GM12878 (cell line): Measurements from ENCODE around the gene CDC37. TPM values are rescaled to one million over a fixed set of nuclear protein-coding genes. Genes with fewer than 3 reads are reported as not detected.
A peak's percentile ranks its signal among the peaks of the same experiment; 100 is the strongest.

Source experiments
- BHLHE40 ChIP-seq, 2 experiments: fragments of 450-650 bp in 1 of 2; IDR thresholded peaks; 2 replicates each; pipeline ENCODE4 v1.6.1; 2011 to 2017; ENCODE audit warnings: low read depth in 2 of 2, borderline replicate concordance in 1 of 2, improper control_type of control experiment in 1 of 2, low read length in 1 of 2, mild to moderate bottlenecking in 1 of 2
- CBFB ChIP-seq: IDR thresholded peaks from 2 replicates; pipeline ENCODE4 v1.6.1; 2016; ENCODE audit warnings: antibody characterized with exemption, low read depth
- CEBPB ChIP-seq, 2 experiments: fragments of 150-350 bp in 1 of 2; IDR thresholded peaks; 2 replicates each; pipeline ENCODE4 v1.6.1; 2012 to 2014; ENCODE audit warnings: low read depth in 2 of 2, low read length in 2 of 2, borderline replicate concordance in 1 of 2, inconsistent platforms in 1 of 2
- CHD1 ChIP-seq: IDR thresholded peaks from 2 replicates; pipeline ENCODE4 v1.6.1; 2012; ENCODE audit warnings: low read depth, low read length, improper control_type of control experiment
- DPF2 ChIP-seq: fragments of 450-650 bp; IDR thresholded peaks from 2 replicates; pipeline ENCODE4 v1.6.1; 2017; ENCODE audit warnings: mild to moderate bottlenecking
- EED ChIP-seq: sonication (generic); IDR thresholded peaks from 2 replicates; pipeline ENCODE4 v1.6.1; 2016; ENCODE audit warnings: antibody characterized with exemption, low read depth
- ESRRA ChIP-seq: IDR thresholded peaks from 2 replicates; pipeline ENCODE4 v1.6.1; 2012; ENCODE audit warnings: mild to moderate bottlenecking, low read length, improper control_type of control experiment
- ETV6 ChIP-seq, 2 experiments: fragments of 450-650 bp in 1 of 2; IDR thresholded peaks in 1 of 2; conservative IDR thresholded peaks in 1 of 2; 2 replicates each; pipeline ENCODE4 v1.6.1; 2014; ENCODE audit warnings: antibody characterized with exemption in 1 of 2, borderline replicate concordance in 1 of 2, low read depth in 1 of 2, mild to moderate bottlenecking in 1 of 2, moderate library complexity in 1 of 2
- FOXK2 ChIP-seq: fragments of 450-650 bp; IDR thresholded peaks from 2 replicates; pipeline ENCODE4 v1.6.1; 2017; ENCODE audit warnings: mild to moderate bottlenecking, moderate library complexity
- FOXM1 ChIP-seq: IDR thresholded peaks from 2 replicates; pipeline ENCODE4 v1.6.1; 2012; ENCODE audit warnings: low read depth, mild to moderate bottlenecking, inconsistent platforms, low read length, moderate library complexity
- GATAD2B ChIP-seq: fragments of 450-650 bp; conservative IDR thresholded peaks from 2 replicates; pipeline ENCODE4 v1.6.1; 2017; ENCODE audit warnings: low read depth, mild to moderate bottlenecking, moderate library complexity
- HDGF ChIP-seq: fragments of 450-650 bp; IDR thresholded peaks from 2 replicates; pipeline ENCODE4 v1.6.1; 2016; ENCODE audit warnings: antibody characterized with exemption
- JUND ChIP-seq: IDR thresholded peaks from 2 replicates; pipeline ENCODE4 v1.6.1; 2012; ENCODE audit warnings: low read depth, mild to moderate bottlenecking, low read length, improper control_type of control experiment, moderate library complexity
- LARP7 ChIP-seq: fragments of 450-650 bp; IDR thresholded peaks from 2 replicates; pipeline ENCODE4 v1.6.1; 2017; ENCODE audit warnings: mild to moderate bottlenecking
- MTA2 ChIP-seq: fragments of 450-650 bp; IDR thresholded peaks from 2 replicates; pipeline ENCODE4 v1.6.1; 2016; ENCODE audit warnings: low read depth, mild to moderate bottlenecking, moderate library complexity
- PML ChIP-seq: IDR thresholded peaks from 2 replicates; pipeline ENCODE4 v1.6.1; 2012; ENCODE audit warnings: low read length, inconsistent platforms
- POLR2AphosphoS2 ChIP-seq: IDR thresholded peaks from 2 replicates; pipeline ENCODE4 v1.6.1; 2011; ENCODE audit warnings: low read depth, mild to moderate bottlenecking, low read length, improper control_type of control experiment, moderate library complexity
- RCOR1 ChIP-seq: conservative IDR thresholded peaks from 2 replicates; pipeline ENCODE4 v1.6.1; 2012; ENCODE audit warnings: low read depth, low read length, improper control_type of control experiment
- RELA ChIP-seq: fragments of 450-650 bp; IDR thresholded peaks from 2 replicates; pipeline ENCODE4 v1.8.0; 2014; ENCODE audit warnings: borderline replicate concordance; ENCODE audit not compliant: partially characterized antibody
- RFX5 ChIP-seq: IDR thresholded peaks from 2 replicates; pipeline ENCODE4 v1.6.1; 2011; ENCODE audit warnings: low read depth, low read length, improper control_type of control experiment
- YY1 ChIP-seq: IDR thresholded peaks from 2 replicates; pipeline ENCODE4 v1.6.1; 2011; ENCODE audit warnings: low read depth, mild to moderate bottlenecking, low read length
- ZNF622 ChIP-seq: fragments of 450-650 bp; IDR thresholded peaks from 2 replicates; pipeline ENCODE4 v1.6.1; 2017; ENCODE audit warnings: mild to moderate bottlenecking, inconsistent platforms
- polyA plus RNA-seq, 11 experiments: library from polyadenylated mRNA; depleted of rRNA in 4 of 11; unstranded in 6 of 11; stranded (reverse) in 5 of 11; fragments of >200 nt; fragmentation: Nextera tagmentation in 4 of 11; fragmentation: Illumina TruSeq in 1 of 11; extraction: Ambion mirVana in 4 of 11; extraction: Trizol in 1 of 11; gene quantifications; 1 replicate in 1 of 11; 2 replicates in 10 of 11; pipeline versions ENCODE4 v1.2.1 to v1.2.3, GENCODE V29; 2011 to 2016; ENCODE audit warnings: inconsistent platforms in 2 of 11, missing spikeins in 2 of 11, low read depth in 1 of 11
- total RNA-seq, 4 experiments: library from RNA; depleted of rRNA in 3 of 4; stranded (reverse); fragments of >200 nt in 3 of 4; fragmentation: Illumina TruSeq in 1 of 4; extraction: Trizol in 1 of 4; gene quantifications; 2 replicates each; pipeline versions ENCODE4 v1.2.1 to v1.2.3, GENCODE V29; 2013 to 2021
- TF ChIP-seq, protein P1 (sequence below): IDR thresholded peaks from 2 replicates; pipeline ENCODE4 v1.6.1; 2012; ENCODE audit warnings: low read depth, low read length, improper control_type of control experiment
- TF ChIP-seq, protein P2 (sequence below): fragments of 450-650 bp; IDR thresholded peaks from 2 replicates; pipeline ENCODE4 v1.6.1; 2016; ENCODE audit warnings: mild to moderate bottlenecking
- TF ChIP-seq, protein P3 (sequence below): IDR thresholded peaks from 2 replicates; pipeline ENCODE4 v1.6.1; 2012; ENCODE audit warnings: low read depth, low read length, improper control_type of control experiment
- TF ChIP-seq, protein P4 (sequence below): fragments of 450-650 bp; formaldehyde crosslinking; IDR thresholded peaks from 2 replicates; pipeline ENCODE4 v1.5.0; 2022; ENCODE audit warnings: mild to moderate bottlenecking, missing genetic modification characterization

The CDC37 gene
- total and polyA plus RNA-seq, 10 of the 15 experiments (the other 5 are each of a cell fraction or from before 2014, with no cell fraction given): 4.7 to 265 (median 176) TPM

DNA sequence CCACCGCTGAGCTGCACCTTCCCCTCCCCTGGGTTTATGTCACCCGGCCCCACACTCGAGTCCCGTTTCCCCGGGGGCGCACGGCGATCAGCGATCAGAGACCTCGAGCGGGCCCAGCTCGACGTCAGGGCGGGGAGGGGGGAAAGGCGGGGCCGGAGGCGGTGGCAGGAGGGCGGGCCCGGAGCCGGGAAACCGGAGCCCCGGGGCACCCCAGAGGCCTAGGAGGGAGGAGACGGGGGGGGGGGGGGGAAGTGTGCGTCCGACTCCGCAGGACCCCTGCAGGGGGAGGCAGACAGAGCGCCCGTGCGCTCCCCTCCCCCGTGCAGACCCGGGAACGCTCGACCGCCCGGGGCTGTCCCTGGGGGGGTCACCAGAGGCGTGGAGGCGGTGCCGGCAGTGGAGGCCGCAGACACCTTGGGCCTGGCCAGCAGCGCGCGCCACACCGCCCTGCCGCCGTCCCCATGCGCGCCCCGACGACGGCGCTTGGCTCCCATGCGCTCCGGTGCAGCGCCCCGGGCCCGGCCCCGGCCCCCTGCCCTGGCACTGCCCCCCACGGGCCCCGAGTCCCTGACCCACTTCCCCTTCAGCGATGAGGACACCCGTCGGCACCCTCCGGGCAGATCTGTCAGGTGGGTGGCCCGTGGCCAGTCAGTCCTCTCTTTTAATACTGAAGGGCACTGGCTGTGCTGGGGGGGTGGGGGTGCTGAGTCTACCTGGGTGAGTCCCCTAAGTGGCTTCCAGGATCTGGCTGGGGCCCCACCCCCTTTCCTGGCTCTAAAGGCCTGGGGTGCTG, 28.8 kb upstream of the CDC37 start (continued):
- no peak for TF ChIP-seq RCOR1
- TF ChIP-seq CEBPB (IDR thresholded peaks at IDR 0.05; ENCODE audit: borderline replicate concordance in 1 of 2, low read depth in 2 of 2, low read length in 2 of 2): no peak
- TF ChIP-seq ETV6 (conservative IDR thresholded peaks at IDR 0.05 in 1 of 2, IDR thresholded peaks at IDR 0.05 in 1 of 2; ENCODE audit: borderline replicate concordance in 1 of 2, low read depth in 1 of 2): no peak
- peak in 1 of 2 experiments; percentile 81; a peak in 2 of 4 replicates for TF ChIP-seq BHLHE40 (IDR thresholded peaks at IDR 0.05; ENCODE audit: borderline replicate concordance in 1 of 2, low read depth in 2 of 2, low read length in 1 of 2)
- TF ChIP-seq ZNF622: no peak
- TF ChIP-seq MTA2: no peak
- TF ChIP-seq, protein P1, sequence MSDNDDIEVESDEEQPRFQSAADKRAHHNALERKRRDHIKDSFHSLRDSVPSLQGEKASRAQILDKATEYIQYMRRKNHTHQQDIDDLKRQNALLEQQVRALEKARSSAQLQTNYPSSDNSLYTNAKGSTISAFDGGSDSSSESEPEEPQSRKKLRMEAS: no peak
- no peak for TF ChIP-seq CBFB
- TF ChIP-seq, protein P2, sequence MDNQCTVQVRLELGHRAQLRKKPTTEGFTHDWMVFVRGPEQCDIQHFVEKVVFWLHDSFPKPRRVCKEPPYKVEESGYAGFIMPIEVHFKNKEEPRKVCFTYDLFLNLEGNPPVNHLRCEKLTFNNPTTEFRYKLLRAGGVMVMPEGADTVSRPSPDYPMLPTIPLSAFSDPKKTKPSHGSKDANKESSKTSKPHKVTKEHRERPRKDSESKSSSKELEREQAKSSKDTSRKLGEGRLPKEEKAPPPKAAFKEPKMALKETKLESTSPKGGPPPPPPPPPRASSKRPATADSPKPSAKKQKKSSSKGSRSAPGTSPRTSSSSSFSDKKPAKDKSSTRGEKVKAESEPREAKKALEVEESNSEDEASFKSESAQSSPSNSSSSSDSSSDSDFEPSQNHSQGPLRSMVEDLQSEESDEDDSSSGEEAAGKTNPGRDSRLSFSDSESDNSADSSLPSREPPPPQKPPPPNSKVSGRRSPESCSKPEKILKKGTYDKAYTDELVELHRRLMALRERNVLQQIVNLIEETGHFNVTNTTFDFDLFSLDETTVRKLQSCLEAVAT: no peak
- TF ChIP-seq GATAD2B: peak; percentile 69
- TF ChIP-seq, protein P3, sequence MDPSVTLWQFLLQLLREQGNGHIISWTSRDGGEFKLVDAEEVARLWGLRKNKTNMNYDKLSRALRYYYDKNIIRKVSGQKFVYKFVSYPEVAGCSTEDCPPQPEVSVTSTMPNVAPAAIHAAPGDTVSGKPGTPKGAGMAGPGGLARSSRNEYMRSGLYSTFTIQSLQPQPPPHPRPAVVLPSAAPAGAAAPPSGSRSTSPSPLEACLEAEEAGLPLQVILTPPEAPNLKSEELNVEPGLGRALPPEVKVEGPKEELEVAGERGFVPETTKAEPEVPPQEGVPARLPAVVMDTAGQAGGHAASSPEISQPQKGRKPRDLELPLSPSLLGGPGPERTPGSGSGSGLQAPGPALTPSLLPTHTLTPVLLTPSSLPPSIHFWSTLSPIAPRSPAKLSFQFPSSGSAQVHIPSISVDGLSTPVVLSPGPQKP: no peak
- no peak for TF ChIP-seq FOXK2
- TF ChIP-seq POLR2AphosphoS2: no peak
- peak; percentile 22; the same call in 1 of the 2 replicates for TF ChIP-seq DPF2
- no peak for TF ChIP-seq FOXM1
- no peak for TF ChIP-seq PML
- no peak for TF ChIP-seq JUND
- TF ChIP-seq, protein P4, sequence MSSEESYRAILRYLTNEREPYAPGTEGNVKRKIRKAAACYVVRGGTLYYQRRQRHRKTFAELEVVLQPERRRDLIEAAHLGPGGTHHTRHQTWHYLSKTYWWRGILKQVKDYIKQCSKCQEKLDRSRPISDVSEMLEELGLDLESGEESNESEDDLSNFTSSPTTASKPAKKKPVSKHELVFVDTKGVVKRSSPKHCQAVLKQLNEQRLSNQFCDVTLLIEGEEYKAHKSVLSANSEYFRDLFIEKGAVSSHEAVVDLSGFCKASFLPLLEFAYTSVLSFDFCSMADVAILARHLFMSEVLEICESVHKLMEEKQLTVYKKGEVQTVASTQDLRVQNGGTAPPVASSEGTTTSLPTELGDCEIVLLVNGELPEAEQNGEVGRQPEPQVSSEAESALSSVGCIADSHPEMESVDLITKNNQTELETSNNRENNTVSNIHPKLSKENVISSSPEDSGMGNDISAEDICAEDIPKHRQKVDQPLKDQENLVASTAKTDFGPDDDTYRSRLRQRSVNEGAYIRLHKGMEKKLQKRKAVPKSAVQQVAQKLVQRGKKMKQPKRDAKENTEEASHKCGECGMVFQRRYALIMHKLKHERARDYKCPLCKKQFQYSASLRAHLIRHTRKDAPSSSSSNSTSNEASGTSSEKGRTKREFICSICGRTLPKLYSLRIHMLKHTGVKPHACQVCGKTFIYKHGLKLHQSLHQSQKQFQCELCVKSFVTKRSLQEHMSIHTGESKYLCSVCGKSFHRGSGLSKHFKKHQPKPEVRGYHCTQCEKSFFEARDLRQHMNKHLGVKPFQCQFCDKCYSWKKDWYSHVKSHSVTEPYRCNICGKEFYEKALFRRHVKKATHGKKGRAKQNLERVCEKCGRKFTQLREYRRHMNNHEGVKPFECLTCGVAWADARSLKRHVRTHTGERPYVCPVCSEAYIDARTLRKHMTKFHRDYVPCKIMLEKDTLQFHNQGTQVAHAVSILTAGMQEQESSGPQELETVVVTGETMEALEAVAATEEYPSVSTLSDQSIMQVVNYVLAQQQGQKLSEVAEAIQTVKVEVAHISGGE: no peak
- TF ChIP-seq CHD1: no peak
- no peak for TF ChIP-seq RELA
- no peak for TF ChIP-seq RFX5
- no peak for TF ChIP-seq ESRRA
- peak; percentile 83 for TF ChIP-seq HDGF
- TF ChIP-seq EED: no peak
- TF ChIP-seq LARP7: peak; percentile 49
- TF ChIP-seq YY1: 0 out of 2 replicates have a peak, but pooled peaks have one; percentile 22
